Retinal pigment epithelial cell (primary cell): Measurements from ENCODE around the gene APOBEC3G.
"Not testable (repeated sequence)": the region's sequence is repeated elsewhere in the genome, so short reads cannot be mapped to it uniquely, and the experiment has no call there.

Experiments used
- DNase-seq: peaks from one replicate; pipeline ENCODE4 v3.0.0-alpha.2; 2010; ENCODE audit warnings: low read depth
- H3K4me3 ChIP-seq: 2 replicates; pipeline ENCODE4 v1.5.1; 2011; ENCODE audit warnings: mild to moderate bottlenecking, low read length, control low read depth, moderate library complexity
- TF ChIP-seq, protein P1 (sequence below): conservative IDR thresholded peaks from 2 replicates; pipeline ENCODE4 v1.5.1; 2011; ENCODE audit warnings: low read depth, low read length, control low read depth, inconsistent platforms

The APOBEC3G gene

DNA sequence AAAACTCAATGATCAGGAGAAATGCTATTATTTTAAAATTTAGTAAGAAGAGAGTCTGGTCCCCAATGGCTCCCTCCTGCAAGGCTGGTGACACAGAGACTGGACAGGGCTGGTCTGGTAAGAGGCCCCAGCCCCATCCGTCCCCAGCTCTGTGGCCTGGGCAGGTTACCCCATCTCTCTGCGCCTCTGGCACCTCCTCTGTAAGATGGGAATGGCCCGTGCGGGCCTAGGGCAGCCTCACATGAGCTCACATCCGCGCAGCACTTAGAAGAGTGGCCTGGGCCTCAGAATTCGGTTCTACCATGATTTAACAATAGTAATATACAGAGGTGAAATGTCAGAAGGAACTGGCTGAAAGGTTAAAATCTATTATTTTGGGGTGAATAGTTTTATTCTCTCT is 35.2 kb upstream of the APOBEC3G start:
- no peak for DNase-seq
- TF ChIP-seq, protein P1, sequence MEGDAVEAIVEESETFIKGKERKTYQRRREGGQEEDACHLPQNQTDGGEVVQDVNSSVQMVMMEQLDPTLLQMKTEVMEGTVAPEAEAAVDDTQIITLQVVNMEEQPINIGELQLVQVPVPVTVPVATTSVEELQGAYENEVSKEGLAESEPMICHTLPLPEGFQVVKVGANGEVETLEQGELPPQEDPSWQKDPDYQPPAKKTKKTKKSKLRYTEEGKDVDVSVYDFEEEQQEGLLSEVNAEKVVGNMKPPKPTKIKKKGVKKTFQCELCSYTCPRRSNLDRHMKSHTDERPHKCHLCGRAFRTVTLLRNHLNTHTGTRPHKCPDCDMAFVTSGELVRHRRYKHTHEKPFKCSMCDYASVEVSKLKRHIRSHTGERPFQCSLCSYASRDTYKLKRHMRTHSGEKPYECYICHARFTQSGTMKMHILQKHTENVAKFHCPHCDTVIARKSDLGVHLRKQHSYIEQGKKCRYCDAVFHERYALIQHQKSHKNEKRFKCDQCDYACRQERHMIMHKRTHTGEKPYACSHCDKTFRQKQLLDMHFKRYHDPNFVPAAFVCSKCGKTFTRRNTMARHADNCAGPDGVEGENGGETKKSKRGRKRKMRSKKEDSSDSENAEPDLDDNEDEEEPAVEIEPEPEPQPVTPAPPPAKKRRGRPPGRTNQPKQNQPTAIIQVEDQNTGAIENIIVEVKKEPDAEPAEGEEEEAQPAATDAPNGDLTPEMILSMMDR = no peak
- H3K4me3 ChIP-seq = no peak overlapping the region

DNA sequence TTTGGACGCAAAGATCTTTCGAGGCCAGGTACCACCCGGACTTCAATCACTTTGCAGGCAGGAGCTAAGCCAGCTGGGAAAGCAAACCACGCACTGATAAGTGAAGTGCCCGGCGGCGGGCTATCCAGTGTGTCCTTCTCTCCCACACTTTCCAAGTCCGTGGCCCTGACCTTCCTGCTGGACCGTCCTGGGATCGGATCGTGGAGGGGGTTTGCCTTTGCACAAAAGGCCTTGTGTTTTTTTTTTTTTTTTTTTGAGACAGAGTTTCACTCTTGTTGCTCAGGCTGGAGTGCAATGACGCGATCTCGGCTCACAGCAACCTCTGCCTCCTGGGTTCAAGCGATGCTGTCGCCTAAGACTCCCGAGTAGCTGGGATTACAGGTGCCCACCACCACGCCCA is 34.0 kb upstream of the APOBEC3G start:
- not testable (repeated sequence) for H3K4me3 ChIP-seq, DNase-seq

DNA sequence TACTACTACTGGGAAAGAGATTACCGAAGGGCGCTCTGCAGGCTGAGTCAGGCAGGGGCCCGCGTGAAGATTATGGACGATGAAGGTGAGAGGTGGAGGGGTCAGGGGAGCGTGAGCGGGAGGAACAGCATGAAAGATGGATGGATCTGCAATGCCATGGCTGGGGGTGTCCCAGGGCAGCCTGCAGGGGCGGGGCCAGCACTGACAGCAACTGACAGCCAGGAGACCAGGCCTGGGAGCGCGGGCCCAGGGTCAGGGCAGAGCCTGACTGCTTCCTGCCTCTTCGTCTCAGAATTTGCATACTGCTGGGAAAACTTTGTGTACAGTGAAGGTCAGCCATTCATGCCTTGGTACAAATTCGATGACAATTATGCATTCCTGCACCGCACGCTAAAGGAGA is 31.9 kb upstream of the APOBEC3G start:
- not testable (repeated sequence) for H3K4me3 ChIP-seq, DNase-seq

DNA sequence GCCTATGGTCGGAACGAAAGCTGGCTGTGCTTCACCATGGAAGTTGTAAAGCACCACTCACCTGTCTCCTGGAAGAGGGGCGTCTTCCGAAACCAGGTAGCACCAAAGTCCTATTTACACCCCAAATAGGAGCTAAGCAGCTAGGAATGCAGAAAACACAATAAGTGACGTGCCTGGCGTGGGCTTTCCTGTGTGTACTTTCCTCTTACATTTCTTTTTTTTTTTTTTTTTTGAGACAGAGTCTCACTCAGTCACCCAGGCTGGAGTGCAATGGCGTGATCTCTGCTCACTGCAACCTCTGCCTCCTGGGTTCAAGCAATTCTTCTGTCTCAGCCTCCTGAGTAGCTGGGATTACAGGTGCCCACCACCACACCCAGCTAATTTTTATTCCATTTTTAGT is 27.6 kb upstream of the APOBEC3G start:
- not testable (repeated sequence) for DNase-seq, H3K4me3 ChIP-seq

DNA sequence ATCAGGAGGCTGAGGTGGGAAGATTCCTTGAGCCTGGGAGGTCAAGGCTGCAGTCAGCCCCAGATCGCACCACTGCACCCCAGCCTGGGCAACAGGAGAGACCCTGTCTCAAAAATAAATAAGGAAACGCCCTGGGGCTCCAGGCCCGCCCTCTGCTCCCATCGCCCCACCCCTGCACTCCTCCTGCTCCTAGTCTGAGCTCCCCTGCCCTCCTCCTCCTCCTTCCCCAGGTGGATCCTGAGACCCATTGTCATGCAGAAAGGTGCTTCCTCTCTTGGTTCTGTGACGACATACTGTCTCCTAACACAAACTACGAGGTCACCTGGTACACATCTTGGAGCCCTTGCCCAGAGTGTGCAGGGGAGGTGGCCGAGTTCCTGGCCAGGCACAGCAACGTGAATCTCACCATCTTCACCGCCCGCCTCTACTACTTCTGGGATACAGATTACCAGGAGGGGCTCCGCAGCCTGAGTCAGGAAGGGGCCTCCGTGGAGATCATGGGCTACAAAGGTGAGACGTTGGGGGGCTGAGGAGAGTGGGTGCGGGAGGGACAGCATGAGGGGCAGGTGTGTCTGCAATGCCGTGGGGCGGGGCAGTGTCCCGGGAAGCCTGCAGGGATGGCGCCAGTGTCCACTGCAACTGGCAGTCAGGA is 25.1 kb upstream of the APOBEC3G start:
- not testable (repeated sequence) for DNase-seq, H3K4me3 ChIP-seq

DNA sequence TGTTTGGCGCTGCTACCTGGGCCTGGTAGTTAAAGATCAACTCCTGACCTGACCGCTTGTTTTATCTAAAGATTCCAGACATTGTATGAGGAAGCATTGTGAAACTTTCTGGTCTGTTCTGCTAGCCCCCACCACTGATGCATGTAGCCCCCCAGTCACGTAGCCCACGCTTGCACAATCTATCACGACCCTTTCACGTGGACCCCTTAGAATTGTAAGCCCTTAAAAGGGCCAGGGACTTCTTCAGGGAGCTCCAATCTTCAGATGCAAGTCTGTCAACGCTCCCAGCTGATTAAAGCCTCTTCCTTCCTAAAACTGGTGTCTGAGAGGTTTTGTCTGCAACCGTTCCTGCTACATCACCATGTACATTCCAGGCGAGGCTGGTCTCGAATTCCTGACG is 21.4 kb upstream of the APOBEC3G start:
- no peak overlapping the region for H3K4me3 ChIP-seq
- TF ChIP-seq, protein P1 = no peak
- no peak for DNase-seq

DNA sequence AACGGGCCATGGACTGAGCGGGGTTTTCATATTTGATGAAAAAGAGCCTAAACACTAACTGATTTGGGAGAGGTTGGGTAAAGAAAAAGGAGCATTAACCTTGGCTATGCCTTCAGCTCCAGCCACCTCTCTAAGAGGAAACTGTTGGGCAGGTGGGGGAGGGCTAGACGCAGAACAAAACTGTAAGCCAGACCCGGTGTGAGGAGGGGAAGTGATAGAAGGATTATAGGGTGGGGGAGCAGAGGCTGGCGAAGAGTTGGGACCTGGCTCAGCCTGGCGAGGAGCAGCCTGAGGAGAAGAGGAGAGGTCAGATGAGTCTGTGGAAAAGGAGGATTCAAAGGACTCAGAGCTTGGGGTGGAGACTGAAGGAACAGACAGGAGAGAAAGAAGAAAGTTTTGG is 15.8 kb upstream of the APOBEC3G start:
- H3K4me3 ChIP-seq = not testable (repeated sequence)

DNA sequence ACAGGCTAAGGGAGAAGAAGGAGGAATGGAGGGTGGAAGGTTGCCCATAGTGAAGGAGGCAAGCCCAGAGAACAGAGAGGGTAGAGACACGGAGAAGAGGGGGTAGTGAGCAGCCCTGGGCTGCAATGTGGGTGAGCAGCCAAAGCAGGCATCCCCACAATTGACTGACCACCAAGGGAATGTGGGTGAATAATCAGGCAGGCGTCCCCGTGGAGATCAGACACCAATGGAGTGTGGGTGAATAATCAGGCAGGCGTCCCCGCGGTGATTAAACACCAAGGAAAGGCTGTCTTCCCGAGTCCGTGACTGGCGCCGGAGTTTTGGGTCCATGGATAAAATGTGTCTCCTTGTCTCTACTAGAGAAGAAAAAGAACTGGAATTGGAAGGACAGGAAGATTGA is 15.1 kb upstream of the APOBEC3G start:
- not testable (repeated sequence) for H3K4me3 ChIP-seq, DNase-seq

More for the DNA sequence above, 15.8 kb upstream of the APOBEC3G start:
- DNase-seq = not testable (repeated sequence)

DNA sequence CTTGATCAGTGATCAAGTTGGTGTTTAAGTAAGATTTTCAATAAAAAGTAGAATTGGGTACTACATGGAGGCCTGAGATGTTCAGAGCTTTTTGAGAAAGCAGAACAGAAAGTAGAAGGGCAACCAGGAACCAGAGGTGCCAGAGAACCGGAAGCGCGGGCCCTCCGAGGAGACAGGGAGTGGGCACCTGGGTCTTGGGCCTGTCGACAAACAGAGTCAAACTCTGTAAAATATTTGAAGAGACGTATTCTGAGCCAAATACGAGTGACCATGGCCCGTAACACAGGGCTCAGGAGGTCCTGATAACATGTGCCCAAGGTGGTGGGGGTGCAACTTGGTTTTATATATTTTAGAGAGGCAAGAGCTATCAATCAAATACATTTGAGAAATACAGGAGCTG is 13.2 kb upstream of the APOBEC3G start:
- DNase-seq, H3K4me3 ChIP-seq: not testable (repeated sequence)

DNA sequence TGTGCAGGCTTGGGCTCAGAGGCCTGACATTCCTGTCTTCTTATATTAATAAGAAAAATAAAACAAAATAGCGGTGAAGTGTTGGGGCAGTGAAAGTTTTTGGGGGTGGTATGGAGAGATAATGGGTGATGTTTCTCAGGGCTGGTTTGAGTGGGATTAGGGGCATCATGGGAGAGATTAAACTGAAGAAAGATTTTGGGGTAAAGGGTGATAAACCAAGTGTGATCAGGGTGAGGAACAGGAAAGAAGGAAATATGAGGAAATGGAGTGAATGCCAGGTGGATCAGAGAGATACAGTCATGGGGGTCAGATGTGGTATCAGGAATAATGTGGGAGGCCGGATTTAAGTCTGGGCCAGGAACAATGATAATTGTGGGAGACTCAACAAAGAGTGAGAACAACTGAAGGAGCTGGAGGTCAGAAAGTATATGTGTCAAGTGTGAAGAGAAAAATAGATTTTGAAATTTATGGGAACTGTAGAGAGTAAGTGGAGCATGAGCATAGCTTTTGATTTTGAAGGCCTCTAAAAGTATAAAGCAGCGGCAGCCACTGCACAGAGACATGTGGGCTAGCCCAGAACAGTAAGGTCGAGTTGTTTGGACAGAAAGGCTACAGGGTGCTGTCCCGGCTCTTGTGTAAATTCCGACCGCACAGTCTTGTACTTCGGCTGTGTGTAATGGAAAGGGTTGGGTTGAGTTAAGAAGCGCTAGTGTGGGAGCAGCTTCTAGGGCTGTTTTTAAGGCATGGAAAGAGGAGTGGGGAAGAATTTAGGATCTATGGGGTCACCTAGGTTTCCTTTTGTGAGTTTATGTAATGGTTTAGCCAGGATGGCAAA is 10.4 kb upstream of the APOBEC3G start:
- not testable (repeated sequence) for DNase-seq, H3K4me3 ChIP-seq

DNA sequence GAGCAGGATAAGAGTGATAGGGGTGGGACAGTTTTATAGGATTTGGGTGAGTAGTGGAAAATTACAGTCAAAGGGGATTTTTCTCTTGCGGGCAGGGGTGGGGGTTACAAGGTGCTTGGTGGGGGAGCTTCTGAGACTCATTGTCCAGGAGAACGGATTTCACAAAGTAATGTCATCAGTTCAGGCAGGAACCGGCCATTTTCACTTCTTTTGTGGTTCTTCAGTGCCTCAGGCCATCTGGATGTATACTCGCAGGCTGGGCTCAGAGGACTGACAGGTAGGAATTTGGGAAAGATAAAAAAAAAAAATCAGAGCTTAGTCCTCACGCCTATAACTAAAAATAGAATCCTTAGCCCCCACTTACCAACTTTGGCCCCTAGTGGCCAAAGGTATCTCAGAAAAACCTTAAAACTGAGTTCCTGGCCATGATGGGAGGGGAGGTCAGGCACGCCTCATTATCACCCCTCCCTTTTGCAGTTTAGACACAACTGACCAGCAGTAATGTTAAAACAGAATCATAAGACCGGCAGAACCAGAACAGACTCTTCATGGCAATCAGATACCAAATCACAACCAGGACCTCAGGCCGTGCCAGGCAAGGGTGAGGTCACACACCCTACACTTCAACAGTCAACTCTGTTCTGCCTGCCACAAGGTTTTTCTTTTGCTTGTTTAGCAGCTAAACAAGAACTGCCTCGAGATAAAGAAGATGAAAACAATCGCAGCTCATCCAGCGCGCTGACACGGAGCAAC is 8.9 kb upstream of the APOBEC3G start:
- H3K4me3 ChIP-seq = no peak overlapping the region
- TF ChIP-seq, protein P1 = peak; percentile 11
- no peak for DNase-seq
